Neuronal stem cell (in vitro differentiated cells): ENCODE measurements around the gene FAM20B.

Experiments
- DNase-seq: peaks from one replicate; pipeline ENCODE4 v3.0.0-alpha.2; 2013; ENCODE audit warnings: low spot score
- H2AFZ ChIP-seq: one replicate; pipeline ENCODE4 v1.6.1; 2013; ENCODE audit warnings: mild to moderate bottlenecking, low read length, inconsistent platforms
- H2AK5ac ChIP-seq: 2 replicates; pipeline ENCODE4 v1.6.1; 2013; ENCODE audit warnings: low read depth, mild to moderate bottlenecking, inconsistent platforms, low read length, moderate library complexity, mixed read lengths
- H2BK120ac ChIP-seq: 2 replicates; pipeline ENCODE4 v1.6.1; 2013; ENCODE audit warnings: low read depth, mild to moderate bottlenecking, inconsistent platforms, low read length, moderate library complexity, mixed read lengths
- H2BK12ac ChIP-seq: one replicate; pipeline ENCODE4 v1.6.1; 2013; ENCODE audit warnings: low read length, inconsistent platforms
- H2BK15ac ChIP-seq: 2 replicates; pipeline ENCODE4 v1.6.1; 2013; ENCODE audit warnings: mild to moderate bottlenecking, low read length, inconsistent platforms, mixed read lengths
- H2BK5ac ChIP-seq: one replicate; pipeline ENCODE4 v1.6.1; 2013; ENCODE audit warnings: inconsistent platforms, mild to moderate bottlenecking, low read length, moderate library complexity
- H3K14ac ChIP-seq: one replicate; pipeline ENCODE4 v1.6.1; 2013; ENCODE audit warnings: low read length, inconsistent platforms
- H3K18ac ChIP-seq: 2 replicates; pipeline ENCODE4 v1.6.1; 2013; ENCODE audit warnings: low read length, inconsistent platforms
- H3K23ac ChIP-seq: 2 replicates; pipeline ENCODE4 v1.6.1; 2013; ENCODE audit warnings: low read depth, mild to moderate bottlenecking, mixed read lengths, low read length, inconsistent platforms; ENCODE audit not compliant: poor library complexity
- H3K27ac ChIP-seq: replicated peaks from 3 replicates; pipeline ENCODE4 v1.5.1; 2013; ENCODE audit warnings: low read length, inconsistent platforms
- H3K27me3 ChIP-seq, 3 experiments: 2 replicates each; pipeline ENCODE4 v1.6.1; 2013; ENCODE audit warnings: low read length in 3 of 3, mild to moderate bottlenecking in 2 of 3, inconsistent platforms in 1 of 3, low read depth in 1 of 3, mixed read lengths in 1 of 3, moderate library complexity in 1 of 3; ENCODE audit not compliant: control insufficient read depth in 3 of 3, insufficient read depth in 3 of 3
- H3K36me3 ChIP-seq, 2 donors: replicated peaks in 1 of 2; 2 replicates each; pipeline ENCODE4 v1.6.1; 2013; ENCODE audit warnings: low read length in 2 of 2; ENCODE audit not compliant: control insufficient read depth in 2 of 2, insufficient read depth in 2 of 2
- H3K4ac ChIP-seq: 2 replicates; pipeline ENCODE4 v1.6.1; 2013; ENCODE audit warnings: inconsistent platforms, mild to moderate bottlenecking, low read length, moderate library complexity
- H3K4me1 ChIP-seq, 2 donors: 1 replicate in 1 of 2; 2 replicates in 1 of 2; pipeline ENCODE4 v1.6.1; 2013; ENCODE audit warnings: low read length in 2 of 2, low read depth in 1 of 2; ENCODE audit not compliant: control insufficient read depth in 2 of 2, insufficient read depth in 1 of 2
- H3K4me2 ChIP-seq: one replicate; pipeline ENCODE4 v1.6.1; 2013; ENCODE audit warnings: mild to moderate bottlenecking, low read length, inconsistent platforms; ENCODE audit not compliant: insufficient read depth, poor library complexity, severe bottlenecking
- H3K4me3 ChIP-seq, 2 donors: 2 replicates each; pipeline ENCODE4 v1.5.1; 2013; ENCODE audit warnings: low read length in 2 of 2, mild to moderate bottlenecking in 2 of 2, inconsistent platforms in 1 of 2, moderate library complexity in 1 of 2
- H3K79me1 ChIP-seq: one replicate; pipeline ENCODE4 v1.6.1; 2013; ENCODE audit warnings: low read depth, mild to moderate bottlenecking, inconsistent platforms, low read length, moderate library complexity
- H3K9ac ChIP-seq: one replicate; pipeline ENCODE4 v1.6.1; 2013; ENCODE audit warnings: mild to moderate bottlenecking, low read depth, low read length, inconsistent platforms; ENCODE audit not compliant: poor library complexity
- H3K9me3 ChIP-seq, 2 donors: replicated peaks in 1 of 2; 2 replicates each; pipeline versions ENCODE3 to v1.6.1; 2013; ENCODE audit warnings: low read length in 2 of 2, mild to moderate bottlenecking in 2 of 2, inconsistent platforms in 1 of 2, low read depth in 1 of 2, mixed read lengths in 1 of 2, moderate library complexity in 1 of 2; ENCODE audit not compliant: control insufficient read depth in 2 of 2, insufficient read depth in 1 of 2
- H4K8ac ChIP-seq: one replicate; pipeline ENCODE4 v1.6.1; 2013; ENCODE audit warnings: low read depth, mild to moderate bottlenecking, inconsistent platforms, low read length, moderate library complexity
- H4K91ac ChIP-seq: one replicate; pipeline ENCODE4 v1.6.1; 2013; ENCODE audit warnings: low read length, low read depth, mild to moderate bottlenecking, inconsistent platforms; ENCODE audit not compliant: poor library complexity
- WGBS, 2 donors: extraction: QIAGEN DNeasy Blood & Tissue Kit; methylation state at CpG; one replicate each; pipeline ENCODE4 v1.1.7; 2013; ENCODE audit warnings: missing lambda C conversion rate in 2 of 2, mixed read lengths in 1 of 2; ENCODE audit not compliant: insufficient read length in 2 of 2, insufficient replicate concordance in 1 of 2; ENCODE audit errors: extremely low coverage in 2 of 2; 5-methylcytosine and 5-hydroxymethylcytosine counted together

The FAM20B gene

DNA sequence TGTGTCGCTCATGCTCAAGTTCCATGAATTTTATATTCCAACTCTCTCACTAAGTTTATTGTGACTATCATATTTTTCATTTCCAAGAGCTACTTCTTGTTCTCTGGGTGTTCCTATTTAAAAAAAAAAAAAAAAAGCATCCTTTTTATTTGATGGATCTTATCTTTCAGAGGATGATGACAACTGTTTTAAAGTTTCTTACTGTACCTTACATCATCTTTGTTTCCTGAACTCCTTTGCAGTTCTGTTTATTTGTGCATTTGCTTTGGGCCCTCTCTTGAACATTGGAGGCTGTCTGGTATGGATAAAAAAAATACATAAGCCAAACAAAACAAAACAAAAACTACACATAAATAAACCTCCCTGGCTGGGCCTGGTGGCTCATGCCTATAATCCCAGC, 32.1 kb upstream of the FAM20B start:
- Histone ChIP-seq H3K4me3 (no peak overlapping the region), H3K79me1 (no peaks in the 10 kb centered on the region), H2AK5ac (no peak overlapping the region), H3K4ac (no peak overlapping the region), H4K91ac (no peak overlapping the region), H2BK15ac (no peak overlapping the region), H2BK5ac (no peak overlapping the region), H3K9ac (no peak overlapping the region), H3K18ac (no peak overlapping the region), H2BK120ac (no peak overlapping the region), H2BK12ac (no peak overlapping the region), H2AFZ (no peak overlapping the region), H3K36me3 (no peaks in the 10 kb centered on the region), H3K27me3 (no peaks in the 10 kb centered on the region), H3K4me2 (no peak overlapping the region), H3K9me3 (peaks cover 0 to 6% of the 10 kb centered on the region in 2 donors), H3K14ac (no peak overlapping the region), H3K4me1 (no peaks in the 10 kb centered on the region), H3K27ac (no peak overlapping the region), H3K23ac (no peak overlapping the region), H4K8ac (no peak overlapping the region)
- no CpG with 5 or more reads among the region's 1 CpG for WGBS, 2 donors
- no peak for DNase-seq

GRCh38 chr1:178997428-178997827, 28.3 kb upstream of the FAM20B start:
- DNase-seq: no peak
- Histone ChIP-seq H3K18ac (no peak overlapping the region), H4K91ac (no peak overlapping the region), H2AFZ (no peak overlapping the region), H3K4me3 (no peak overlapping the region), H2BK12ac (no peak overlapping the region), H2BK15ac (no peak overlapping the region), H2AK5ac (no peak overlapping the region), H2BK5ac (no peak overlapping the region), H3K27me3 (no peaks in the 10 kb centered on the region), H3K36me3 (no peaks in the 10 kb centered on the region), H3K14ac (no peak overlapping the region), H3K4me2 (no peak overlapping the region), H3K27ac (no peak overlapping the region), H3K23ac (no peak overlapping the region), H2BK120ac (no peak overlapping the region), H3K4me1 (peaks cover 0 to 4% of the 10 kb centered on the region in 2 donors), H3K4ac (no peak overlapping the region), H3K79me1 (no peaks in the 10 kb centered on the region), H3K9me3 (peaks cover 0 to 6% of the 10 kb centered on the region in 2 donors), H4K8ac (no peak overlapping the region), H3K9ac (no peak overlapping the region)
- no CpG with 5 or more reads among the region's 1 CpG for WGBS, 2 donors

DNA sequence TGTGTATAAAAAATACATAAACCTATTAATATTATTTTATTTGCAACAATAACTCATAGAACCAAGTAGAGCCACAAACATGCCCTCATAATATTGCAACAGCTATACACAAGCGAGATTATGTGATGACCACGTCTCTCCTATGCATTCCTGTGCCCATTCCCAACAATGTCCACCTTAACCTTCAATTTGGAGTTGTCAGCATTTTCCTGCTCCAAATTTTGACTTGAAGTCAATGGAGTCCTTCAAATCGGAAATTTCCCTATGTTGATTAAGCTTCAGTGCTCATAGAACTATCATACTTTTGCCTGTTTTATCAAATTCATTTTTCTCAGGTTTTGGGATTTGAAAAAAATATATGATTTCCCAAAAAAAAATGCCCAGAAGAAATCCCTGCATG, 27.4 kb upstream of the FAM20B start:
- Histone ChIP-seq H3K9ac (no peak overlapping the region), H3K79me1 (no peaks in the 10 kb centered on the region), H3K14ac (no peak overlapping the region), H3K4ac (no peak overlapping the region), H2BK12ac (no peak overlapping the region), H2AK5ac (no peak overlapping the region), H4K8ac (no peak overlapping the region), H3K18ac (no peak overlapping the region), H3K9me3 (peaks cover 0 to 6% of the 10 kb centered on the region in 2 donors), H3K27me3 (peaks cover 0 to 5% (median 0%) of the 10 kb centered on the region in 3 experiments), H2BK15ac (no peak overlapping the region), H2BK120ac (no peak overlapping the region), H3K4me2 (no peak overlapping the region), H3K4me3 (no peak overlapping the region), H3K4me1 (peaks cover 0 to 8% of the 10 kb centered on the region in 2 donors), H3K27ac (no peak overlapping the region), H2AFZ (no peak overlapping the region), H3K23ac (no peak overlapping the region), H4K91ac (no peak overlapping the region), H3K36me3 (no peaks in the 10 kb centered on the region), H2BK5ac (no peak overlapping the region)
- WGBS, 2 donors: no CpG with 5 or more reads among the region's 3 CpGs
- DNase-seq: no peak

GRCh38 chr1:178999061-178999460, 26.6 kb upstream of the FAM20B start:
- no CpG with 5 or more reads among the region's 5 CpGs for WGBS, 2 donors
- no peak overlapping the region for H3K18ac ChIP-seq

More at GRCh38 chr1:178999061-178999460, 26.6 kb upstream of the FAM20B start:
- H2AK5ac ChIP-seq: no peak overlapping the region
- no peak overlapping the region for H2BK120ac ChIP-seq
- H3K9ac ChIP-seq: no peak overlapping the region
- no peak overlapping the region for H4K8ac ChIP-seq
- peaks cover 0 to 8% (median 0%) of the 10 kb centered on the region in 3 experiments for H3K27me3 ChIP-seq
- no peak overlapping the region for H3K23ac ChIP-seq
- no peak overlapping the region for H2BK15ac ChIP-seq
- no peak overlapping the region for H2BK12ac ChIP-seq
- no peak overlapping the region for H3K4me2 ChIP-seq
- H3K4me1 ChIP-seq: peaks cover 0 to 8% of the 10 kb centered on the region in 2 donors
- H3K14ac ChIP-seq: no peak overlapping the region
- no peaks in the 10 kb centered on the region for H3K79me1 ChIP-seq
- H2AFZ ChIP-seq: no peak overlapping the region
- H4K91ac ChIP-seq: no peak overlapping the region
- peaks cover 0 to 6% of the 10 kb centered on the region in 2 donors for H3K9me3 ChIP-seq
- H3K27ac ChIP-seq: no peak overlapping the region
- H2BK5ac ChIP-seq: no peak overlapping the region
- DNase-seq: no peak
- H3K4me3 ChIP-seq: no peak overlapping the region
- no peak overlapping the region for H3K4ac ChIP-seq
- H3K36me3 ChIP-seq: no peaks in the 10 kb centered on the region
